ENCODE measurements around the gene GSK3B. TPM values are rescaled to one million over a fixed set of nuclear protein-coding genes. Genes with fewer than 3 reads are reported as not detected.

GSK3B gene
- total and polyA plus RNA-seq, 2 donors (not counting 3 experiments of a cell fraction or from before 2014, with no cell fraction given): 22.1 to 50.1 TPM

DNA sequence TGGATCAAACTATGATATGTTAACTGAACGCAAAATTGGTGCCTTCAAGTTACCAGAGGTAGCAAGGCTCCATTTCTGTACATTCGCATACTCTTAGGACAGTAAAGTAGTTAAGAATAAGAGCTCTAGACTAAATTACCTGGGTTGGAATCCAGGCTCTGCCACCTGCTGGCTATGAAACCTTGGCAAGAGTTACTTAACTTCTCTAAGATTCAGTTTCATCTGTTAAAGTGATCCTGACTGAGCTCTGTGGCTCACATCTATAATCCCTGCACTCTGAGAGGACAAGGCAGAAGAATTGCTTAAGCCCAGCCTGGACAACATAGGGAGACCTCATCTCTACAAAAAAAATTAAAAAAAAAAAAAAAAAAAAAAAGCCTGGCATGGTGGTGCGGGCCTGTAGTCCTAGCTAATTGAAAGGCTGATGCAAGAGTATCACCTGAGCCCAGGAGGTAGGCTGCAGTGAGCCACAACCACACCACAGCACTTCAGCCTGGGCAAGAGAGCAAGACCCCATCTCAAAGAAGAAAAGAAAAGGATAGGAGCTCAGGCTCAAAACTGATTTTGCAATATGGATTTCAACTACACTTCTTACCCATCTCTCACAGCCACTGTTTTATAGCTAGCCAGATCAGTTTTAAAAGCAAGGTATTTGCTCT is 21.3 kb downstream of the GSK3B start:
- H3K9ac ChIP-seq (replicated peaks; ENCODE audit: extremely low read depth, insufficient read depth, low read length): no peak overlapping the region

DNA sequence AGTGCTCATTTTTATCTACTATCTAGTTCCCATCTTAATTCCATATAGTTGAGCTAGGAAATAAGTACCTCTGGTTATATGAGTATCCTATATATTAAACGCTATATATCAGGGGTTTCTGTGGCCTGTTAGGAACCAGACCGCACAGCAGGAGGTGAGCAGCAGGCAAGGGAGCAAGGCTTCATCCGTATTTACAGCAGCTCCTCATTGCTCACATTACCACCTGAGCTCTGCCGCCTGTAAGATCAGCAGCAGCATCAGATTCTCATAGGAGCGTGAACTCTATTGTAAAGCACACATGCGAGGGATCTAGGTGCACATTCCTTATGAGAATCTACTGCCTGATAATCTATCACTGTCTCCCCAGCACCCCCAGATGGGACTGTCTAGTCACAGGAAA is 23.0 kb downstream of the GSK3B start:
- Histone ChIP-seq H3K27me3 (ENCODE audit: control insufficient read depth in 2 of 2, insufficient read depth in 2 of 2, low read length in 2 of 2) (no peaks in the 10 kb centered on the region), H3K9ac (replicated peaks; ENCODE audit: extremely low read depth, insufficient read depth, low read length) (no peak overlapping the region), H3K4me3 (replicated peaks in 1 of 3; ENCODE audit: insufficient read depth in 1 of 3, low read depth in 1 of 3, low read length in 3 of 3) (no peak overlapping the region), H3K4me2 (ENCODE audit: insufficient read depth, low read length) (no peak overlapping the region), H3K36me3 (ENCODE audit: control insufficient read depth in 2 of 2, extremely low read depth in 1 of 2, insufficient read depth in 2 of 2, low read length in 2 of 2) (no peaks in the 10 kb centered on the region), H3K79me2 (ENCODE audit: control insufficient read depth, insufficient read depth, low read length) (peaks cover 95% of the 10 kb centered on the region), H4K20me1 (replicated peaks; ENCODE audit: control insufficient read depth, extremely low read depth, insufficient read depth, low read length) (peaks cover 23% of the 10 kb centered on the region), H2AFZ (ENCODE audit: low read depth, low read length) (no peak overlapping the region), H3K9me1 (replicated peaks; ENCODE audit: control insufficient read depth, extremely low read depth, insufficient read depth, low read length) (no peaks in the 10 kb centered on the region), H3K4me1 (ENCODE audit: control insufficient read depth, extremely low read depth, insufficient read depth, low read length) (no peaks in the 10 kb centered on the region), H3K9me3 (replicated peaks; ENCODE audit: control insufficient read depth, insufficient read depth, low read length) (no peaks in the 10 kb centered on the region), H3K27ac (ENCODE audit: insufficient read depth, low read depth, low read length) (no peak overlapping the region)
- ChIA-PET CTCF (interaction anchor here (1.2 to 2.3 kb wide), 3 partner anchors 11 to 30 kb away, joined by 3 to 6 read pairs (median 4); no protein-coding TSS in a partner anchor), POLR2A (interaction anchor here (1.2 kb wide), 1 partner anchor 24 kb away, joined by 3 read pairs; no protein-coding TSS in a partner anchor)
- dilution Hi-C loops (cut with MboI; ENCODE audit: extremely low pct_ligation_motif_present, low sequenced_read_pairs) (no loop called here), intact Hi-C loops (cut with micrococcal nuclease) (no loop called here)
- DNase-seq (ENCODE audit: low read depth, low spot score) (no peak), FAIRE-seq (no peak)
- no peak for TF ChIP-seq FOS (IDR thresholded peaks at IDR 0.05; ENCODE audit: borderline replicate concordance, insufficient read depth, low read length)
- no peak for TF ChIP-seq GATA2 (IDR thresholded peaks at IDR 0.05; ENCODE audit: insufficient read depth, insufficient read length, low read depth, low read length)
- TF ChIP-seq, protein P1, sequence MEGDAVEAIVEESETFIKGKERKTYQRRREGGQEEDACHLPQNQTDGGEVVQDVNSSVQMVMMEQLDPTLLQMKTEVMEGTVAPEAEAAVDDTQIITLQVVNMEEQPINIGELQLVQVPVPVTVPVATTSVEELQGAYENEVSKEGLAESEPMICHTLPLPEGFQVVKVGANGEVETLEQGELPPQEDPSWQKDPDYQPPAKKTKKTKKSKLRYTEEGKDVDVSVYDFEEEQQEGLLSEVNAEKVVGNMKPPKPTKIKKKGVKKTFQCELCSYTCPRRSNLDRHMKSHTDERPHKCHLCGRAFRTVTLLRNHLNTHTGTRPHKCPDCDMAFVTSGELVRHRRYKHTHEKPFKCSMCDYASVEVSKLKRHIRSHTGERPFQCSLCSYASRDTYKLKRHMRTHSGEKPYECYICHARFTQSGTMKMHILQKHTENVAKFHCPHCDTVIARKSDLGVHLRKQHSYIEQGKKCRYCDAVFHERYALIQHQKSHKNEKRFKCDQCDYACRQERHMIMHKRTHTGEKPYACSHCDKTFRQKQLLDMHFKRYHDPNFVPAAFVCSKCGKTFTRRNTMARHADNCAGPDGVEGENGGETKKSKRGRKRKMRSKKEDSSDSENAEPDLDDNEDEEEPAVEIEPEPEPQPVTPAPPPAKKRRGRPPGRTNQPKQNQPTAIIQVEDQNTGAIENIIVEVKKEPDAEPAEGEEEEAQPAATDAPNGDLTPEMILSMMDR (IDR thresholded peaks at IDR 0.05; ENCODE audit: extremely low read depth in 1 of 2, insufficient read depth in 1 of 2, low read depth in 1 of 2, low read length in 2 of 2): no peak
- TF ChIP-seq POLR2AphosphoS5 (IDR thresholded peaks at IDR 0.05; ENCODE audit: insufficient read depth, low read depth, low read length): no peak
- no TSS peak for BruUV-seq (replicated peaks)

More for the DNA sequence above, 21.3 kb downstream of the GSK3B start:
- H4K20me1 ChIP-seq (replicated peaks; ENCODE audit: control insufficient read depth, extremely low read depth, insufficient read depth, low read length): peaks cover 17% of the 10 kb centered on the region
- POLR2A ChIA-PET: no interaction called here
- CTCF ChIA-PET: interaction anchor here (0.6 to 1.1 kb wide), 3 partner anchors 35 to 179 kb away, joined by 3 to 5 read pairs (median 4); no protein-coding TSS in a partner anchor
- H3K4me2 ChIP-seq (ENCODE audit: insufficient read depth, low read length): no peak overlapping the region
- no peaks in the 10 kb centered on the region for H3K4me1 ChIP-seq (ENCODE audit: control insufficient read depth, extremely low read depth, insufficient read depth, low read length)
- TF ChIP-seq, protein P2, sequence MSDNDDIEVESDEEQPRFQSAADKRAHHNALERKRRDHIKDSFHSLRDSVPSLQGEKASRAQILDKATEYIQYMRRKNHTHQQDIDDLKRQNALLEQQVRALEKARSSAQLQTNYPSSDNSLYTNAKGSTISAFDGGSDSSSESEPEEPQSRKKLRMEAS (IDR thresholded peaks at IDR 0.05; ENCODE audit: insufficient read depth, insufficient read length): no peak
- TF ChIP-seq JUN (IDR thresholded peaks at IDR 0.05; ENCODE audit: borderline replicate concordance, insufficient read depth, insufficient read length, low read depth): no peak
- no peak overlapping the region for H3K27ac ChIP-seq (ENCODE audit: insufficient read depth, low read depth, low read length)
- H3K9me1 ChIP-seq (replicated peaks; ENCODE audit: control insufficient read depth, extremely low read depth, insufficient read depth, low read length): no peaks in the 10 kb centered on the region
- H3K4me3 ChIP-seq (replicated peaks in 1 of 3; ENCODE audit: insufficient read depth in 1 of 3, low read depth in 1 of 3, low read length in 3 of 3): no peak overlapping the region
- dilution Hi-C loops (cut with MboI; ENCODE audit: extremely low pct_ligation_motif_present, low sequenced_read_pairs) (no loop called here), intact Hi-C loops (cut with micrococcal nuclease) (no loop called here)
- FAIRE-seq: no peak
- peaks cover 93% of the 10 kb centered on the region for H3K79me2 ChIP-seq (ENCODE audit: control insufficient read depth, insufficient read depth, low read length)
- no peak overlapping the region for H2AFZ ChIP-seq (ENCODE audit: low read depth, low read length)
- BruUV-seq (replicated peaks): no TSS peak
- H3K36me3 ChIP-seq (ENCODE audit: control insufficient read depth in 2 of 2, extremely low read depth in 1 of 2, insufficient read depth in 2 of 2, low read length in 2 of 2): no peaks in the 10 kb centered on the region
- no peak for DNase-seq (ENCODE audit: low read depth, low spot score)
- no peaks in the 10 kb centered on the region for H3K27me3 ChIP-seq (ENCODE audit: control insufficient read depth in 2 of 2, insufficient read depth in 2 of 2, low read length in 2 of 2)
- no peaks in the 10 kb centered on the region for H3K9me3 ChIP-seq (replicated peaks; ENCODE audit: control insufficient read depth, insufficient read depth, low read length)
